Stimulated activated CD4-positive, alpha-beta T cell treated with anti-CD3 and anti-CD28 coated beads, Interleukin-12 subunit alpha, Interleukin-12 subunit beta, amount 100 ng/mL, for 4 hours (primary cell): ENCODE data around the gene RMRP.

Experiments
- DNase-seq: peaks from one replicate; pipeline ENCODE4 v3.0.0-alpha.2; 2020

The RMRP gene

GRCh38 chr9:35609001-35609819, 48.6 kb downstream of the RMRP start:
- no peak for DNase-seq

- DNase-seq = no peak
These were observed 49.6 kb downstream of the RMRP start for GRCh38 chr9:35608221-35608620.
